Activated naive CD4-positive, alpha-beta T cell treated with anti-CD3 and anti-CD28 coated beads, Interleukin-2, amount 50 U/mL, for 72 hours (primary cell): ENCODE measurements around the gene NRXN3. TPM values are rescaled to one million over a fixed set of nuclear protein-coding genes. Genes with fewer than 3 reads are reported as not detected.

Experiments
- ATAC-seq, 2 donors: fragments of 150-1000 bp; cut with Tn5 transposase; 2 replicates each; pipeline ENCODE4 v1.10.0; 2021; ENCODE audit warnings: mild to moderate bottlenecking in 2 of 2, moderate library complexity in 2 of 2
- DNase-seq, 2 donors: peaks; one replicate each; pipeline ENCODE4 v3.0.0; 2021 to 2022; ENCODE audit warnings: low spot score in 2 of 2
- H3K27ac Mint-ChIP-seq, 2 donors: one replicate each; pipeline ENCODE4 v1.8.0; 2022; ENCODE audit warnings: mild to moderate bottlenecking in 2 of 2, mixed read lengths in 2 of 2
- H3K36me3 Mint-ChIP-seq, 2 donors: one replicate each; pipeline ENCODE4 v1.8.0; 2022; ENCODE audit warnings: mixed read lengths in 2 of 2
- H3K9me3 Mint-ChIP-seq, 2 donors: one replicate each; pipeline ENCODE4 v1.8.0; 2022; ENCODE audit warnings: mixed read lengths in 2 of 2
- total RNA-seq, 2 donors: library from RNA; stranded (reverse); gene quantifications; one replicate each; pipeline ENCODE4 v1.2.3, GENCODE V29; 2022

Gene NRXN3
- total RNA-seq, 2 donors from 2014 or later = not detected

DNA sequence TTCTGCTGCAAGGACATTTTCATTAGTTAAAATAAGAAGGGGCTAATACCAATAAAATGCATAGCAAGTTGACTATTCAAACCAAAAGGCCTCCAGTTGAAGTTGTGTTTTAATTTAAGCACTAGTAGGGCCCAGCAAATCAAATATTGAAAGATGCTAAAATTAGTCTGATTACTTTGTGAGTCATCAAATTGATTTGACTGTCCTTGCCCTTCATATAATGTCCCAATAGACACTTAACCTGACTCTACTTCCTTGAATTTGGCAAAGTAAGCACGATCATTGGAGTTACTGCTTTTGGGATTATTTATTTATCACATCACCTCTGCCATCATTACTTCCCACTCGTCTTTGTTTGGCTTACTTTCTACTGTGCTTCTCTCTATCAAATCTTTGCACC is 1242.6 kb downstream of the NRXN3 start:
- Mint-ChIP-seq H3K36me3 (no peaks in the 10 kb centered on the region), H3K27ac (no peak overlapping the region), H3K9me3 (peaks cover 4 to 20% of the 10 kb centered on the region in 2 donors)
- no peak for DNase-seq
- ATAC-seq = no peak

- DNase-seq = no peak
- no peak for ATAC-seq
- H3K9me3 Mint-ChIP-seq = peaks cover 11 to 17% of the 10 kb centered on the region in 2 donors
- no peak overlapping the region for H3K27ac Mint-ChIP-seq
- H3K36me3 Mint-ChIP-seq = no peaks in the 10 kb centered on the region
Measured at GRCh38 chr14:79413734-79414428, 1243.7 kb downstream of the NRXN3 start.

GRCh38 chr14:79415726-79416125 is 1245.6 kb downstream of the NRXN3 start:
- Mint-ChIP-seq H3K9me3 (peaks cover 8 to 16% of the 10 kb centered on the region in 2 donors), H3K27ac (no peak overlapping the region), H3K36me3 (no peaks in the 10 kb centered on the region)
- DNase-seq (no peak), ATAC-seq (no peak)

- Mint-ChIP-seq H3K36me3 (no peaks in the 10 kb centered on the region), H3K27ac (no peak overlapping the region), H3K9me3 (peaks cover 5 to 12% of the 10 kb centered on the region in 2 donors)
- no peak for ATAC-seq
- no peak for DNase-seq
Measured at GRCh38 chr14:79417961-79418360, 1247.8 kb downstream of the NRXN3 start.

DNA sequence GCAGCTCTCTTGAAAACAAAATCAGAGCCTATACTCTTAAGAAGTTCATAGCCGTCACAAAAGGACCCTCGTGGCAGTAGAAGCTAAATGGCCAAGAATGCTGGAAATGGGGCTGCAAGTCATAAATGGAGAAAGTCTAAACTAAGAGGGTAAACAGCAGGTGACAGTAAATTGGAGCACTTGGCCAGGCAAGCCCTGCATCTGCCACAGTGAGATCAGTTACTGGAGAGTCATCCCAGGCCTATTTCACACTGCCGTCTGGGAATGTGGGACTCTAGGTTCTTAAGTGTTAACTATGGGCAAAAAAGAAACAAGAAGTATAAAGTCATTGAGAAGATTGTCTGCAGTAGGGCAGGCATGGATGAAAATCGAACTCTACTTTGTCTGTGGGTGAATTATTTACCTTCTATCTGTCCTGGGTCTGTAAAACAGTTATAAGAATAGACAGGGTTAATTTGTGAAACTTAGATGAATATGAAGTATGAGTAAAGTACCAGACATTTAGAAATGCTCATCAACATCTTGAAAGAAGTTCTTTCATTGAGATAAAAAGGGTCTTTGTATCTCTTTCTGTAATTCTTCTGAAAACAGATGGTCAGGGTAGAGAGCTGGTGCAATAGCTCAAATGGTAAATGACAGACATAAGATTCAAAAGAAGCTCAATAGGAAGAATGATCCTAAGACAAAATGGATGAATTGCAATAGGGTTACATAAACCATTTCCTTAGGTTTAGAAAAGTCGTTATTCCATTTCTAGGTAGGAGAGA is 1248.7 kb downstream of the NRXN3 start:
- Mint-ChIP-seq H3K27ac (peak overlapping the region in 1 of 2 donors; percentile 52), H3K9me3 (peaks cover 0 to 16% of the 10 kb centered on the region in 2 donors), H3K36me3 (no peaks in the 10 kb centered on the region)
- no peak for ATAC-seq
- DNase-seq = no peak

GRCh38 chr14:79419571-79420327 is 1249.6 kb downstream of the NRXN3 start:
- Mint-ChIP-seq H3K9me3 (peaks cover 0 to 16% of the 10 kb centered on the region in 2 donors), H3K27ac (no peak overlapping the region), H3K36me3 (no peaks in the 10 kb centered on the region)
- ATAC-seq (no peak), DNase-seq (no peak)

DNA sequence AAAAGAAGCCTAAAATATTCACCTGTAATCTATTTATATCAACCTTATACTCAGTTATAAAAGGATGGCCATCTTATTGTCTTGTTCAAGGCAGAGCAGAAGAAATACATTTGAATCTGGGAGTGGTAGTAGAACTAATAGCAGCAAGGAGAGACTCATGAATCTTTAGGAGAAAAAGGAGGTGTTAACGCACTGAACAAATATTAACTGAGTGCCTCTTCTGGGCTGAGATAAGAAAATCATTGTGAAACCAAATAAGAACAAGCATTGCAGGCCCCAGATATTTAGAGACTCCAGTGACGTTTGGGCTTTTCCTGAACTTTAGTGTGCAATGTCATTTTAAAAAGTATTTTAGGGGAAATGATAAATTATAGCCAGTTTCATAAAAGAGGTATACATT is 1250.6 kb downstream of the NRXN3 start:
- no peak overlapping the region for H3K27ac Mint-ChIP-seq
- peaks cover 0 to 16% of the 10 kb centered on the region in 2 donors for H3K9me3 Mint-ChIP-seq
- no peak for DNase-seq
- no peak for ATAC-seq
- no peaks in the 10 kb centered on the region for H3K36me3 Mint-ChIP-seq

GRCh38 chr14:79421811-79422210 is 1251.6 kb downstream of the NRXN3 start:
- peaks cover 0 to 16% of the 10 kb centered on the region in 2 donors for H3K9me3 Mint-ChIP-seq

GRCh38 chr14:79424462-79424861 is 1254.3 kb downstream of the NRXN3 start:
- DNase-seq = no peak
- no peak for ATAC-seq
- Mint-ChIP-seq H3K9me3 (peaks cover 0 to 4% of the 10 kb centered on the region in 2 donors), H3K36me3 (no peaks in the 10 kb centered on the region), H3K27ac (no peak overlapping the region)

More at GRCh38 chr14:79421811-79422210, 1251.6 kb downstream of the NRXN3 start:
- Mint-ChIP-seq H3K27ac (no peak overlapping the region), H3K36me3 (no peaks in the 10 kb centered on the region)
- DNase-seq = no peak
- no peak for ATAC-seq

- Mint-ChIP-seq H3K36me3 (no peaks in the 10 kb centered on the region), H3K27ac (no peak overlapping the region), H3K9me3 (peaks cover 0 to 4% of the 10 kb centered on the region in 2 donors)
- DNase-seq (no peak), ATAC-seq (no peak)
Measured at GRCh38 chr14:79426103-79426755, 1256.1 kb downstream of the NRXN3 start.

- ATAC-seq (no peak), DNase-seq (no peak)
- H3K9me3 Mint-ChIP-seq = peaks cover 5 to 6% of the 10 kb centered on the region in 2 donors
- H3K36me3 Mint-ChIP-seq = peaks cover 0 to 5% of the 10 kb centered on the region in 2 donors
- H3K27ac Mint-ChIP-seq = no peak overlapping the region
Measured at GRCh38 chr14:79432640-79433039, 1262.5 kb downstream of the NRXN3 start.

GRCh38 chr14:79436335-79436734 is 1266.2 kb downstream of the NRXN3 start:
- H3K36me3 Mint-ChIP-seq = peaks cover 0 to 5% of the 10 kb centered on the region in 2 donors
- ATAC-seq = no peak
- peaks cover 5 to 6% of the 10 kb centered on the region in 2 donors for H3K9me3 Mint-ChIP-seq
- no peak for DNase-seq
- no peak overlapping the region for H3K27ac Mint-ChIP-seq

GRCh38 chr14:79437951-79438350 is 1267.8 kb downstream of the NRXN3 start:
- no peak overlapping the region for H3K27ac Mint-ChIP-seq
- peaks cover 8 to 10% of the 10 kb centered on the region in 2 donors for H3K9me3 Mint-ChIP-seq
- no peak for ATAC-seq
- peaks cover 0 to 5% of the 10 kb centered on the region in 2 donors for H3K36me3 Mint-ChIP-seq
- no peak for DNase-seq

- no peak overlapping the region for H3K27ac Mint-ChIP-seq
- DNase-seq (no peak), ATAC-seq (no peak)
- peaks cover 8 to 13% of the 10 kb centered on the region in 2 donors for H3K9me3 Mint-ChIP-seq
- peaks cover 0 to 5% of the 10 kb centered on the region in 2 donors for H3K36me3 Mint-ChIP-seq
Measured at GRCh38 chr14:79438696-79439342, 1268.6 kb downstream of the NRXN3 start.

DNA sequence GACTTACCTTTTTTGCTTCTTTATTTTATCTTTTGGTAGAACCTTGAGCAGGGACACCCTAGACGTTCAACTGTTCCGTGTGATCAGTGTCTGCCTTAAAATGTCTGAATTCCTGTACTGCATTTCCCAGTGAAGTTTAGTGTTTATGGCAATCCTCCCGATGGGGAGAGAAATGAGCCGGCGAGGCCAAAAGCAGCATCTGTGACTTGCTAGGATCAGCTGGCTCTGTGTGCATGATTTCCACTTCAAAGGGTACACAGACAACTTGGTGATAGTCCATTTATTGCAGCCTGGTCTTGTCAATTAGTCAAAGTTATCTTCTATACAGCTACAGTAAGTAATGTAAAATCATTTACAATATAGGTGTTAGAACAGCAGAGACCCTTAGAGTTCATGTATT is 1272.6 kb downstream of the NRXN3 start:
- Mint-ChIP-seq H3K36me3 (no peaks in the 10 kb centered on the region), H3K27ac (no peak overlapping the region), H3K9me3 (peaks cover 8 to 9% of the 10 kb centered on the region in 2 donors)
- no peak for ATAC-seq
- DNase-seq = no peak

DNA sequence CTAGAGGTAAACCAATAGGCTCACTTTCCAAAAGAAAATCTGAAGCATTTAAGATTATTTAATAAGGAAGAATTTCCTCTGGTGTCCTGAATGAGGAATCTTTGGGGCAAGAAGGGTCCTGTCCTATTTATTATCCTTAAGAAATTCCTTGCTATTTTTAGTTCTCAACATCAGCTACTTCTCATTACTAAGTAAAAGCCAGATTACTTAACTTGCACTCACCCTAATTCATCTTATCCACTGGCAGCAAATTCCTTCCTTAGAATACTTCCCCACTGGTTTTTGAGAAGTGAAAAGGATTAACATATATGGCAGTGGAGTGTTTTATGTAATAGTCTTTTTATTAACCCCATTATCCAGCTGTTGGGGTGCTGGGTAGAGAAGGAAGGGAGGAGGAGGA is 1273.4 kb downstream of the NRXN3 start:
- H3K9me3 Mint-ChIP-seq = peaks cover 9 to 11% of the 10 kb centered on the region in 2 donors

More for the DNA sequence above, 1273.4 kb downstream of the NRXN3 start:
- no peak for DNase-seq
- no peak for ATAC-seq
- Mint-ChIP-seq H3K36me3 (no peaks in the 10 kb centered on the region), H3K27ac (no peak overlapping the region)
